Vagina (tissue), 2 donors: ENCODE results near the gene UBAP2L. TPM values are rescaled to one million over a fixed set of nuclear protein-coding genes. Genes with fewer than 3 reads are reported as not detected.

Experiments
- DNase-seq, 2 donors: peaks; one replicate each; pipeline ENCODE4 v3.0.0-alpha.2; 2017; ENCODE audit errors: extremely low spot score in 2 of 2
- H3K27ac ChIP-seq: fragments of 200-600 bp; sonication (generic); one replicate; pipeline ENCODE4 v1.5.1; 2019
- H3K27me3 ChIP-seq: fragments of 200-600 bp; sonication (generic); one replicate; pipeline ENCODE4 v1.5.1; 2019
- H3K36me3 ChIP-seq, 2 donors: fragments of 200-600 bp; sonication (generic); one replicate each; pipeline ENCODE4 v1.5.1; 2017 to 2019
- H3K4me1 ChIP-seq: fragments of 200-600 bp; sonication (generic); one replicate; pipeline ENCODE4 v1.5.1; 2019
- H3K4me3 ChIP-seq, 2 donors: fragments of 200-600 bp; sonication (generic); 1 replicate in 1 of 2; 2 replicates in 1 of 2; pipeline ENCODE4 v1.5.1; 2016 to 2019
- H3K9me3 ChIP-seq: fragments of 200-600 bp; sonication (generic); one replicate; pipeline ENCODE4 v1.5.1; 2019
- CTCF ChIP-seq, 3 experiments: fragments of 450-650 bp in 2 of 3; fragments of 200-600 bp in 1 of 3; sonication (generic) in 1 of 3; IDR thresholded peaks; one replicate each; pipeline ENCODE4 v1.5.1; 2017 to 2019; ENCODE audit warnings: antibody characterized with exemption in 3 of 3, mild to moderate bottlenecking in 2 of 3, moderate library complexity in 2 of 3
- POLR2A ChIP-seq, 2 donors: fragments of 450-650 bp; IDR thresholded peaks; one replicate each; pipeline ENCODE4 v1.6.1; 2017; ENCODE audit warnings: antibody characterized with exemption in 2 of 2, mild to moderate bottlenecking in 2 of 2, moderate library complexity in 2 of 2
- POLR2AphosphoS5 ChIP-seq, 2 donors: sonication (generic); formaldehyde crosslinking; IDR thresholded peaks; one replicate each; pipeline ENCODE4 v1.9.0; 2017; ENCODE audit warnings: antibody characterized with exemption in 2 of 2, mild to moderate bottlenecking in 2 of 2, low read depth in 1 of 2; ENCODE audit not compliant: insufficient read depth in 1 of 2
- intact Hi-C: fragments of 100-400 bp; cut with DNase I; formaldehyde crosslinking; loops from one replicate; pipeline ENCODE4 v1.15.1; 2023
- total RNA-seq: library from RNA; depleted of rRNA; stranded (reverse); fragments of >200 nt; gene quantifications from one replicate; pipeline ENCODE4 v1.2.3, GENCODE V29; 2016

The UBAP2L gene
- total RNA-seq, 1 donor from 2014 or later = 75.9 TPM

GRCh38 chr1:154190550-154190949 lies 30.2 kb upstream of the UBAP2L start:
- no peak for DNase-seq
- H3K27ac ChIP-seq = no peak overlapping the region

GRCh38 chr1:154191990-154192461 lies 28.7 kb upstream of the UBAP2L start, which contains the start of gene TPM3:
Gene TPM3, minus strand, starts transcription at chr1:154192100. Its CDS starts 82 bp downstream, at chr1:154192018.
- Histone ChIP-seq H3K4me3 (peak within 1 kb of the TSS in 1 of 2 donors; percentile 1), H3K27ac (peak within 1 kb of the TSS; percentile 42), H3K4me1 (peaks cover 14% of the 10 kb centered on the region), H3K9me3 (no peaks in the 10 kb centered on the region), H3K36me3 (no peaks in the 10 kb centered on the region), H3K27me3 (no peaks in the 10 kb centered on the region)
- DNase-seq = no peak
- TF ChIP-seq CTCF (IDR thresholded peaks at IDR 0.05) (no peak), POLR2AphosphoS5 (IDR thresholded peaks at IDR 0.05; ENCODE audit: insufficient read depth in 1 of 2, low read depth in 1 of 2) (no peak), POLR2A (IDR thresholded peaks at IDR 0.05) (no peak)
- intact Hi-C loops = no loop called here

More at GRCh38 chr1:154190550-154190949, 30.2 kb upstream of the UBAP2L start:
- H3K27me3 ChIP-seq = no peaks in the 10 kb centered on the region
- peaks cover 14% of the 10 kb centered on the region for H3K4me1 ChIP-seq
- TF ChIP-seq POLR2AphosphoS5 (IDR thresholded peaks at IDR 0.05; ENCODE audit: insufficient read depth in 1 of 2, low read depth in 1 of 2) (peak in 1 of 2 donors; percentile 16), CTCF (IDR thresholded peaks at IDR 0.05) (no peak), POLR2A (IDR thresholded peaks at IDR 0.05) (no peak)
- no peak overlapping the region for H3K4me3 ChIP-seq
- intact Hi-C loops = no loop called here
- H3K9me3 ChIP-seq = no peaks in the 10 kb centered on the region
- H3K36me3 ChIP-seq = no peaks in the 10 kb centered on the region

GRCh38 chr1:154192476-154192875 lies 28.3 kb upstream of the UBAP2L start:
- H3K9me3 ChIP-seq = no peaks in the 10 kb centered on the region
- H3K27ac ChIP-seq = peak overlapping the region; percentile 42
- H3K4me3 ChIP-seq = peak overlapping the region in 1 of 2 donors; percentile 1
- no peaks in the 10 kb centered on the region for H3K27me3 ChIP-seq
- intact Hi-C loops = no loop called here
- H3K36me3 ChIP-seq = no peaks in the 10 kb centered on the region
- peaks cover 14% of the 10 kb centered on the region for H3K4me1 ChIP-seq
- DNase-seq = no peak
- TF ChIP-seq CTCF (IDR thresholded peaks at IDR 0.05) = no peak
- no peak for TF ChIP-seq POLR2A (IDR thresholded peaks at IDR 0.05)
- TF ChIP-seq POLR2AphosphoS5 (IDR thresholded peaks at IDR 0.05; ENCODE audit: insufficient read depth in 1 of 2, low read depth in 1 of 2) = no peak

GRCh38 chr1:154193821-154194220 lies 26.9 kb upstream of the UBAP2L start:
- intact Hi-C loops = no loop called here
- H3K27ac ChIP-seq = no peak overlapping the region
- H3K9me3 ChIP-seq = no peaks in the 10 kb centered on the region
- no peak overlapping the region for H3K4me3 ChIP-seq
- DNase-seq = no peak
- no peaks in the 10 kb centered on the region for H3K27me3 ChIP-seq
- H3K4me1 ChIP-seq = peaks cover 14% of the 10 kb centered on the region
- no peak for TF ChIP-seq CTCF (IDR thresholded peaks at IDR 0.05)
- TF ChIP-seq POLR2AphosphoS5 (IDR thresholded peaks at IDR 0.05; ENCODE audit: insufficient read depth in 1 of 2, low read depth in 1 of 2) = no peak
- TF ChIP-seq POLR2A (IDR thresholded peaks at IDR 0.05) = no peak
- no peaks in the 10 kb centered on the region for H3K36me3 ChIP-seq

- H3K36me3 ChIP-seq = no peaks in the 10 kb centered on the region
- no peak overlapping the region for H3K4me3 ChIP-seq
- no peak for DNase-seq
- no peaks in the 10 kb centered on the region for H3K27me3 ChIP-seq
- no peaks in the 10 kb centered on the region for H3K9me3 ChIP-seq
- peak in 1 of 2 donors; percentile 40 for TF ChIP-seq POLR2AphosphoS5 (IDR thresholded peaks at IDR 0.05; ENCODE audit: insufficient read depth in 1 of 2, low read depth in 1 of 2)
- peak in 1 of 3 experiments; percentile 46 for TF ChIP-seq CTCF (IDR thresholded peaks at IDR 0.05)
- no peak for TF ChIP-seq POLR2A (IDR thresholded peaks at IDR 0.05)
- peak overlapping the region; percentile 31 for H3K27ac ChIP-seq
- peaks cover 17% of the 10 kb centered on the region for H3K4me1 ChIP-seq
- intact Hi-C loops = no loop called here
Observed at GRCh38 chr1:154198756-154199562, 21.8 kb upstream of the UBAP2L start.
